SK-N-SH (cell line): Measurements from ENCODE around the gene SNX15.

Experiments
- JUND ChIP-seq: IDR thresholded peaks from 2 replicates; pipeline ENCODE4 v1.4.0; 2012
- POLR2AphosphoS5 ChIP-seq: IDR thresholded peaks from 2 replicates; pipeline ENCODE4 v1.6.1; 2012; ENCODE audit warnings: low read depth, low read length
- TF ChIP-seq, protein P1 (sequence below): fragments of 200-600 bp; sonication (generic); IDR thresholded peaks from 2 replicates; pipeline ENCODE4 v1.6.1; 2017; ENCODE audit warnings: antibody characterized with exemption, mild to moderate bottlenecking, moderate library complexity
- TF ChIP-seq, protein P2 (sequence below): IDR thresholded peaks from 2 replicates; pipeline ENCODE4 v1.6.1; 2012; ENCODE audit warnings: mild to moderate bottlenecking, low read depth, low read length, moderate library complexity

DNA sequence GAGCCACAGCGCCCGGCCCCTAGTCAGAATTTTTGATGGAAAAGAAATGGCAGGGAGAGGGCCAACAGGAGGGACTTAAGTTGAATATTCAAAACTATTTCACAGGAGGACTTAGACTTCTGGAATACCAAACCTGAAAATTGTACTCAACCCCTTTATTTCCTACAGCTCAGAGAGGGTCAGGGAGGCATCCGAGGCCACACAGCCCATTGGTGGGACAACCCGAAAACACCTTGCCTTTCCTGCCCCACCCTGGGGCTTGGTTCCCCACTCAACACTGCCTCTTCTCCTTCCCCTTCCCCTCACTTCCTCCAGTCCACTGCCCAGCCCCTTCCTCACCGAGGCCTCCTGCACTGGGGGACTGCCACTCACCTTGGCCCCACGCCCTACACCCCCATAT is 29.8 kb downstream of the SNX15 start:
- TF ChIP-seq POLR2AphosphoS5 (no peak), JUND (no peak)
- TF ChIP-seq, protein P1, sequence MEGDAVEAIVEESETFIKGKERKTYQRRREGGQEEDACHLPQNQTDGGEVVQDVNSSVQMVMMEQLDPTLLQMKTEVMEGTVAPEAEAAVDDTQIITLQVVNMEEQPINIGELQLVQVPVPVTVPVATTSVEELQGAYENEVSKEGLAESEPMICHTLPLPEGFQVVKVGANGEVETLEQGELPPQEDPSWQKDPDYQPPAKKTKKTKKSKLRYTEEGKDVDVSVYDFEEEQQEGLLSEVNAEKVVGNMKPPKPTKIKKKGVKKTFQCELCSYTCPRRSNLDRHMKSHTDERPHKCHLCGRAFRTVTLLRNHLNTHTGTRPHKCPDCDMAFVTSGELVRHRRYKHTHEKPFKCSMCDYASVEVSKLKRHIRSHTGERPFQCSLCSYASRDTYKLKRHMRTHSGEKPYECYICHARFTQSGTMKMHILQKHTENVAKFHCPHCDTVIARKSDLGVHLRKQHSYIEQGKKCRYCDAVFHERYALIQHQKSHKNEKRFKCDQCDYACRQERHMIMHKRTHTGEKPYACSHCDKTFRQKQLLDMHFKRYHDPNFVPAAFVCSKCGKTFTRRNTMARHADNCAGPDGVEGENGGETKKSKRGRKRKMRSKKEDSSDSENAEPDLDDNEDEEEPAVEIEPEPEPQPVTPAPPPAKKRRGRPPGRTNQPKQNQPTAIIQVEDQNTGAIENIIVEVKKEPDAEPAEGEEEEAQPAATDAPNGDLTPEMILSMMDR = no peak
- TF ChIP-seq, protein P2, sequence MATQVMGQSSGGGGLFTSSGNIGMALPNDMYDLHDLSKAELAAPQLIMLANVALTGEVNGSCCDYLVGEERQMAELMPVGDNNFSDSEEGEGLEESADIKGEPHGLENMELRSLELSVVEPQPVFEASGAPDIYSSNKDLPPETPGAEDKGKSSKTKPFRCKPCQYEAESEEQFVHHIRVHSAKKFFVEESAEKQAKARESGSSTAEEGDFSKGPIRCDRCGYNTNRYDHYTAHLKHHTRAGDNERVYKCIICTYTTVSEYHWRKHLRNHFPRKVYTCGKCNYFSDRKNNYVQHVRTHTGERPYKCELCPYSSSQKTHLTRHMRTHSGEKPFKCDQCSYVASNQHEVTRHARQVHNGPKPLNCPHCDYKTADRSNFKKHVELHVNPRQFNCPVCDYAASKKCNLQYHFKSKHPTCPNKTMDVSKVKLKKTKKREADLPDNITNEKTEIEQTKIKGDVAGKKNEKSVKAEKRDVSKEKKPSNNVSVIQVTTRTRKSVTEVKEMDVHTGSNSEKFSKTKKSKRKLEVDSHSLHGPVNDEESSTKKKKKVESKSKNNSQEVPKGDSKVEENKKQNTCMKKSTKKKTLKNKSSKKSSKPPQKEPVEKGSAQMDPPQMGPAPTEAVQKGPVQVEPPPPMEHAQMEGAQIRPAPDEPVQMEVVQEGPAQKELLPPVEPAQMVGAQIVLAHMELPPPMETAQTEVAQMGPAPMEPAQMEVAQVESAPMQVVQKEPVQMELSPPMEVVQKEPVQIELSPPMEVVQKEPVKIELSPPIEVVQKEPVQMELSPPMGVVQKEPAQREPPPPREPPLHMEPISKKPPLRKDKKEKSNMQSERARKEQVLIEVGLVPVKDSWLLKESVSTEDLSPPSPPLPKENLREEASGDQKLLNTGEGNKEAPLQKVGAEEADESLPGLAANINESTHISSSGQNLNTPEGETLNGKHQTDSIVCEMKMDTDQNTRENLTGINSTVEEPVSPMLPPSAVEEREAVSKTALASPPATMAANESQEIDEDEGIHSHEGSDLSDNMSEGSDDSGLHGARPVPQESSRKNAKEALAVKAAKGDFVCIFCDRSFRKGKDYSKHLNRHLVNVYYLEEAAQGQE = no peak
